ENCODE measurements around the gene ZNF514.

Gene ZNF514

DNA sequence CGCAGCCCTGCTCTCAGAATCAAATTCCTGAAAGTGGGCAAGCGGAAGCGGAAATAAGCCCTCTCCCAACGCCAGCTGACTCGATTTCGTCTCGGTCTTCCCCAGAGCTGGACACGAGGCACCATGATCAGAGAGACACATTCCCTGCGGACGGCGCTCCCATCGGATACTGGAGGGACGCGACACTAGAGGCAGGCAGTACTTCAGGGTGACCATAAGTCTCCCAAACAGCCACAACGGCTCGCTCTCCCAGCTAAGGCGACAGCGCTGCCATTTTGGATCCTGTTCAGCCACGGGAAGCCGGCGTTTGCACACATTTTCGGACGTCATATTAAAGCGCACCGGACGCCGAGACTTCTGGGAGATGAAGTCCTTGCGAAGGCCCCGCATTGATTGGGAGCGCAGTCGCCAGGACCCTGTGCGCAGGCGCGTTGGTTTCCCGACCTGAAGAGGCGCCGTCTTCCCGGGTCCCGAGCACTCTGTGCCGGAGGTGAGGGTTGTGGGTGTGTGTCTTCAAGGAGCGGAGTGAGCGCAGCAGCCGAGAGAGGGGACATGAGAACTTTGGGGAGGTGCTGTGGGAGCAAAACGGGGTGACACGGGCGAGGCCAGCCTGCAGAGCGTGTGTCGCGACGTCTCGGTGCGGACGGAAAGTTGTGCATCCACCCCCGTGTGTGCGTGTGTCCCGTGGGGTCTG is 5.9 kb upstream of the ZNF514 start, which contains the start of gene ZNF2:
Gene ZNF2, plus strand, starts transcription at position 439 of the 694 bp plus-strand sequence. CDS start 10,418 bp downstream, outside the sequence.
- peak within 1 kb of the TSS; percentile 81 for H3K27ac ChIP-seq

DNA sequence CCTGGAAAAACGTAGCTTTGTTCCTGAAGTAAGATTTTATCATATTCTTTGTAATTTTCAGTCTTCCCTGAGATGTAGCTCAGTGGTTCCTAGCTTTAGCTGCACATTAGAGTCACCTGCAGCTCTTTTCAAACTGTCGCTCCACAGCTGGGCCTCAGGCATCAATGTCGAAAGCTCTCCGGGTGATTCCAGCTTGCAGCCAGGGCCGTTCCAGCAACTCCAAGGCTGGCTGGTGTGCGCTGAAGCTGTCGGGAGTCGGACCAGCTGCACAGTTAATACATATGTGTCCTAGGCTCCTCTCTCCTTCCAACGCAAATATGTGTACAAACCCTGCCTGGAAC is 5.4 kb upstream of the ZNF514 start:
- peak overlapping the region; percentile 81 for H3K27ac ChIP-seq
- TF ChIP-seq ZFX (IDR thresholded peaks at IDR 0.05): no peak
- TF ChIP-seq, protein P1, sequence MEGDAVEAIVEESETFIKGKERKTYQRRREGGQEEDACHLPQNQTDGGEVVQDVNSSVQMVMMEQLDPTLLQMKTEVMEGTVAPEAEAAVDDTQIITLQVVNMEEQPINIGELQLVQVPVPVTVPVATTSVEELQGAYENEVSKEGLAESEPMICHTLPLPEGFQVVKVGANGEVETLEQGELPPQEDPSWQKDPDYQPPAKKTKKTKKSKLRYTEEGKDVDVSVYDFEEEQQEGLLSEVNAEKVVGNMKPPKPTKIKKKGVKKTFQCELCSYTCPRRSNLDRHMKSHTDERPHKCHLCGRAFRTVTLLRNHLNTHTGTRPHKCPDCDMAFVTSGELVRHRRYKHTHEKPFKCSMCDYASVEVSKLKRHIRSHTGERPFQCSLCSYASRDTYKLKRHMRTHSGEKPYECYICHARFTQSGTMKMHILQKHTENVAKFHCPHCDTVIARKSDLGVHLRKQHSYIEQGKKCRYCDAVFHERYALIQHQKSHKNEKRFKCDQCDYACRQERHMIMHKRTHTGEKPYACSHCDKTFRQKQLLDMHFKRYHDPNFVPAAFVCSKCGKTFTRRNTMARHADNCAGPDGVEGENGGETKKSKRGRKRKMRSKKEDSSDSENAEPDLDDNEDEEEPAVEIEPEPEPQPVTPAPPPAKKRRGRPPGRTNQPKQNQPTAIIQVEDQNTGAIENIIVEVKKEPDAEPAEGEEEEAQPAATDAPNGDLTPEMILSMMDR (conservative IDR thresholded peaks at IDR 0.05): no peak

More for the DNA sequence above, 5.9 kb upstream of the ZNF514 start, which contains the start of gene ZNF2:
- no peak for TF ChIP-seq ZFX (IDR thresholded peaks at IDR 0.05)
- TF ChIP-seq, protein P1 (conservative IDR thresholded peaks at IDR 0.05): no peak

DNA sequence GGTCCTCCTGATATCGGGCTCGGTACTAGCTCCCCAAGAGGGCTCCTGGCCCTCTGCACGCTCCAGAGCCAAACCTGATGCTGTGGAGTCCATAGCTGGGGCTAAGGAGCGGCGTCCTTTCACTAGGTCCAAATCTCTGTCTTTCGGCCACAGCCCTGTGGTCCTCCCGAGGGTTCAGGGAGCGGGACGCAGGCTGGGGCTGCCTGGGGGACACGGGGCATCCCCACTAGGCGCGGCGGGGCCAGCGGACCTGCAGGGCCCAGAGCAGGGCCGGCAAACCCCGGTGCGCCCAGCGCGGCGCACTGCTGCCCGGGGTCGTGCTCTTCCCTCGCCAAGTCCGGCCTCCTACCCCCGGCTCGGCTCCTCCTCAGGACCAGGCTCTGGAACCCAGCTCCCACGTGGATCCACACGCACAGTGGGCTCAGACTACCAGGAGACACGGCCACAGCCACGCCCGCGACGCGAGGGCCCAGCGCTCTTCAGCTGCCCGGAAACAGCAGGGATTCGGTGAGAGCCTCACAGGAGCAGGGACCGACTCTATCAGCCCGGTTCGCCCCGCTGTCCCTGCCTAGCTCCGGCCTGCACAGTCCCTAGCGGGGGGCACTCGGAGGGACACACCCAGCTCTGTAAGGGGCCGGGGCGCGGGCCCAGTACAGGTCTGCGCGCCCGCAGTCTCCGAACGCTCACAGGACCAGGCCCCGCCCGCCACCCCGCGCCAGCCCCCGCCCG is 593 bp downstream of the ZNF514 start:
- H3K27ac ChIP-seq: peak overlapping the region; percentile 44
- TF ChIP-seq, protein P1 (conservative IDR thresholded peaks at IDR 0.05): no peak
- no peak for TF ChIP-seq ZFX (IDR thresholded peaks at IDR 0.05)

DNA sequence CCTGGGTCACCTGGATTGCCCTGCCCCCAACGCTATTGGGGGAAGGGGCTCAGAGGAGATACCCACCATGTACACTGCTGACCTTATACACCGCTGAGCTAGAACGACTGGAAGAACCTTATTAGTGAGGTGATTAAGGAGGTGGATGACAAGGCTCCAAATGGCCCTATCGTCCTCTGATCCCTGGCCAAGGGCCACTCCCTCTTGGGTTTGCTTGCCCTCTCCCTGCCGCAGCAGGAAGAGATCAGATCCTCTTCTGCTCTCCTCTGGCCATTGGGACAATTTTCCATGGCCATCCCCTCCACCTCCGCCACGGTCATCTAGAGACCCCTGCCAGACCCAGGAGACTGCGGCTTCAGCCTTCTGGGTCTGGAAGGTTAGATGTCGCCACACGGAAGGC is 1.2 kb downstream of the ZNF514 start:
- TF ChIP-seq, protein P1 (conservative IDR thresholded peaks at IDR 0.05): no peak
- no peak for TF ChIP-seq ZFX (IDR thresholded peaks at IDR 0.05)
- peak overlapping the region; percentile 44; the same call in 1 of the 2 replicates for H3K27ac ChIP-seq

DNA sequence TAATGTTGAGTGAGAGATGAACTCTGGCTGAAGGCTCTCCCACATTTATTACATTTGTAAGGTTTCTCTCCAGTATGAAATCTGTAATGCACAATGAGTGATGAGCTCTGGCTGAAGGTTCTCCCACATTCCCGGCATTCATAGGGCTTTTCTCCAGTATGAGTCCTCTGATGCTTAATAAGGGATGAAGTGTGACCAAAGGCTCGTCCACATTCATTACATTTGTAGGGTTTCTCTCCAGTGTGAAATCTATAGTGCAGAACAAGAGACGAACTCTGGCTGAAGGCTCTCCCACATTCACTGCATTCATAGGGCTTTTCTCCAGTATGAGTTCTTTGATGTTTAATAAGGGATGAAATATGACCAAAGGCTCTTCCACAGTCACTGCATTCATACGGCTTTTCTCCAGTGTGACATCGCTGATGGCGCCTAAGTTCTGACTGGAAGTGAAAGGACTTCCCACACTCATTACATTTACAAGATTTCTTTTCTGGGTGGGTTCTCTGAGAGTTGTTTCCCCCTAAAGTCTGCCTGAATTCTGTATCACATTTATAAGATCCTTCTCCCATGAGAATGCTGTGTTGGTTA is 10.2 kb downstream of the ZNF514 start:
- TF ChIP-seq, protein P1 (conservative IDR thresholded peaks at IDR 0.05): no peak
- no peak for TF ChIP-seq ZFX (IDR thresholded peaks at IDR 0.05)
- H3K27ac ChIP-seq: no peak overlapping the region

DNA sequence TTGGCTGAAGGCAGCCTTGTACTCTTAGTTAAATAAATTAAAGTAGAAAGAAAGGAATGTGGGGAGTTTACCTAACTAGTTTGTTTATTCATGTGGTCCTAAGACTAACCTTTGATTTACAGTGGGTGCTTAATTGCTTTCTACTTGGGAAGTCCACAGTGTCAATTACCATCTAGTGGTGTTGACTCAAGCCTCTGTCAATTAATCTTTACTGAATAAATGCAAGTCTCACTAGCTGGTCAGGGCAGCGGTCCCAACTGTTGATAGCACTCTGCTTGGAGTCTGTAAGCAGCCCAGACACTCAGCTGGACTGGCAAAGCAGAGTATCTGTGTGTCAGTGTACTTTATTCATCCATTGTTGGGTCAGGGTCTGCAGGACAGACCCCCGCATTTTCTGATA is 15.8 kb downstream of the ZNF514 start:
- TF ChIP-seq ZFX (IDR thresholded peaks at IDR 0.05): no peak
- TF ChIP-seq, protein P1 (conservative IDR thresholded peaks at IDR 0.05): no peak

DNA sequence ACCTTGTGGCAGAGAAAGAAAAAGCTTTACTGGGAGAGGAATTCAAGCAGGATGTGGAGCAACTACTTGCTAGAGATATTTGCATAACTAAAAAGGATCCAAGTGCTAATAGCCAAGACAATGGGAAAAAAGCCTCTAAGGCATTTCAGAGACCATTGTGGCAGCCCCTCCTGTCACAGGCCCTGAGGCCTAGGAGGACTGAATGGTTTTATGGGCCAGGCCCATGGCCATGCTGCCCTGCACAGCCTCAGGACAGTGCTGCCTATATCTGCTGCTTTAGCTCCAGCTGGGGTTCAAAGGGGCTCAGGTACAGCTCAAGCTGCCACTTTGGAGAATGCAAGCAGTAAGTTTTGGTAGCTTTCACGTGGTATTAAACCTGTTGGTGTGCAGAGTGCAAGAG is 20.9 kb downstream of the ZNF514 start:
- H3K27ac ChIP-seq: no peak overlapping the region
- TF ChIP-seq, protein P1 (conservative IDR thresholded peaks at IDR 0.05): no peak
- no peak for TF ChIP-seq ZFX (IDR thresholded peaks at IDR 0.05)

More for the DNA sequence above, 15.8 kb downstream of the ZNF514 start:
- no peak overlapping the region for H3K27ac ChIP-seq
